Activated naive CD4-positive, alpha-beta T cell treated with anti-CD3 and anti-CD28 coated beads, Interleukin-2, amount 50 U/mL, for 72 hours (primary cell): ENCODE measurements around the gene FFAR1. TPM values are rescaled to one million over a fixed set of nuclear protein-coding genes. Genes with fewer than 3 reads are reported as not detected.

Source experiments
- ATAC-seq, 2 donors: fragments of 150-1000 bp; cut with Tn5 transposase; 2 replicates each; pipeline ENCODE4 v1.10.0; 2021; ENCODE audit warnings: mild to moderate bottlenecking in 2 of 2, moderate library complexity in 2 of 2
- DNase-seq, 2 donors: peaks; one replicate each; pipeline ENCODE4 v3.0.0; 2021 to 2022; ENCODE audit warnings: low spot score in 2 of 2
- H3K27ac Mint-ChIP-seq, 2 donors: one replicate each; pipeline ENCODE4 v1.8.0; 2022; ENCODE audit warnings: mild to moderate bottlenecking in 2 of 2, mixed read lengths in 2 of 2
- H3K36me3 Mint-ChIP-seq, 2 donors: one replicate each; pipeline ENCODE4 v1.8.0; 2022; ENCODE audit warnings: mixed read lengths in 2 of 2
- H3K9me3 Mint-ChIP-seq, 2 donors: one replicate each; pipeline ENCODE4 v1.8.0; 2022; ENCODE audit warnings: mixed read lengths in 2 of 2
- total RNA-seq, 2 donors: library from RNA; stranded (reverse); gene quantifications; one replicate each; pipeline ENCODE4 v1.2.3, GENCODE V29; 2022

The FFAR1 gene, protein sequence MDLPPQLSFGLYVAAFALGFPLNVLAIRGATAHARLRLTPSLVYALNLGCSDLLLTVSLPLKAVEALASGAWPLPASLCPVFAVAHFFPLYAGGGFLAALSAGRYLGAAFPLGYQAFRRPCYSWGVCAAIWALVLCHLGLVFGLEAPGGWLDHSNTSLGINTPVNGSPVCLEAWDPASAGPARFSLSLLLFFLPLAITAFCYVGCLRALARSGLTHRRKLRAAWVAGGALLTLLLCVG (N-terminal part only)
- total RNA-seq = 1 to 10 TPM in 1 of 2 donors, under 1 TPM in 1; 0.23 to 1.5 TPM

DNA sequence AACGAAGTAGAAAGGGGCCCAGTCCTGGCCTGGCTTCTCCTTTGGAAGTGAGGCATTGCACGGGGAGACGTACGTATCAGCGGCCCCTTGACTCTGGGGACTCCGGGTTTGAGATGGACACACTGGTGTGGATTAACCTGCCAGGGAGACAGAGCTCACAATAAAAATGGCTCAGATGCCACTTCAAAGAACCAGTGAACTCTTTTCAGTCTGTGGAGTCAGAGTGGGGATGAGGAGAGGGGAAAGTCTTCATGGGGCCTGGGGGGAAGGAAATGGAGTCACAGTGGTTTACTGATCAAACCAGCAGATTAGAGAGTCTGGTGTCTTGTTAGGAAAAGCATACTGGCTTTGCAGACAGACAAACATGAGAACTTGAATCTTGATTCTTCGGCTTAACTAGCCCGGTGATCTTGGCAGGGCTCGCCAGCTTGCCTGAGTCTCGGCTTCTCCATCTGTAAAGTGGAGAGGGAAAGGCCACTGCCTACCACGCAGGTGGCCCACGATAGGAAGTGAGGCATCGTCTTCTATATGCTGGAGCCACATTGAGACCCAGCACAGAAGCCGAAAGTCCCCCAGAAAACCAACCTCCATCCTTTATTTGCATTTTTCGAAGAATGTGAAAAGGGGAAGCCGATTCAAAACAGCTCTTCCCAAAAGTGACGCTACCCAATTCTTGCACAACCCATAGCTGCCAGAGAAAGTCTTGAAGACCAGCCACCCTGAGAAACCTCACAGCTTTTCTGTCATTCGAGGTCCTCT lies at the start of gene FFAR1:
TSS of gene FFAR1 (plus strand) at position 732 of the 759 bp plus-strand sequence. CDS start 3,650 bp downstream, outside the sequence.
- H3K27ac Mint-ChIP-seq = peak within 1 kb of the TSS; percentile 97 to 99
- no peaks in the 10 kb centered on the region for H3K9me3 Mint-ChIP-seq
- DNase-seq = peak; percentile 64 to 80
- ATAC-seq = peak; percentile 78 to 80
- H3K36me3 Mint-ChIP-seq = no peaks in the 10 kb centered on the region

DNA sequence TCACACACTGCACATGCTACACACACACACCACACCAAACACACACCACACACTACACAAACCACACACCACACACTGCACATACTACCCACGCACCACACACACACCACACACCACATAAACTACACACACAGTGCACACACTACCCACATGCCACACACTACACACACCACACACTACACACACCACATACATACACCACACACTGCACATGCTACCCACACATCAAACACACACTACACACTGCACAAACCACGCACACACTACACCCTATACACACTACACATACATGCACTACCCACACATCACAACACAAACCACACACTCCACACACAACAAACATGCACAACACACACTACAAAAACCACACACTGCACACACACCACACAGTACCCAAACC lies 49.8 kb upstream of the FFAR1 start:
- no peak for DNase-seq
- ATAC-seq = no peak
- H3K36me3 Mint-ChIP-seq = no peaks in the 10 kb centered on the region
- no peaks in the 10 kb centered on the region for H3K9me3 Mint-ChIP-seq
- no peak overlapping the region for H3K27ac Mint-ChIP-seq

DNA sequence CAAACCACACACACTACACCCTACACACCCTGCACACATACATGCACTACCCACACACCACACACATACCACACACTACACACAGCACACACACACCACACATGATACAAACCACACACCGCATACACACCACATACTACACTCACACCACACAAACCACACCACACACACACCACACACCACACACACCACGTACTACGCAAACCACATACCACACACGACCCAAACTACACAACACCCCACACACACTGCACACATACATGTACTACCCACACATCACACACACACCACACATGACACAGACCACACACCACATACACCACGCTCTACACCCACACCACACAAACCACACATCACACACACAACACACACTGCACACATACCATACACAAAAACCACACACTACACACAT lies 49.1 kb upstream of the FFAR1 start:
- DNase-seq = no peak
- Mint-ChIP-seq H3K9me3 (no peaks in the 10 kb centered on the region), H3K27ac (no peak overlapping the region), H3K36me3 (no peaks in the 10 kb centered on the region)
- ATAC-seq = peak in 1 of 2 donors; percentile 6

DNA sequence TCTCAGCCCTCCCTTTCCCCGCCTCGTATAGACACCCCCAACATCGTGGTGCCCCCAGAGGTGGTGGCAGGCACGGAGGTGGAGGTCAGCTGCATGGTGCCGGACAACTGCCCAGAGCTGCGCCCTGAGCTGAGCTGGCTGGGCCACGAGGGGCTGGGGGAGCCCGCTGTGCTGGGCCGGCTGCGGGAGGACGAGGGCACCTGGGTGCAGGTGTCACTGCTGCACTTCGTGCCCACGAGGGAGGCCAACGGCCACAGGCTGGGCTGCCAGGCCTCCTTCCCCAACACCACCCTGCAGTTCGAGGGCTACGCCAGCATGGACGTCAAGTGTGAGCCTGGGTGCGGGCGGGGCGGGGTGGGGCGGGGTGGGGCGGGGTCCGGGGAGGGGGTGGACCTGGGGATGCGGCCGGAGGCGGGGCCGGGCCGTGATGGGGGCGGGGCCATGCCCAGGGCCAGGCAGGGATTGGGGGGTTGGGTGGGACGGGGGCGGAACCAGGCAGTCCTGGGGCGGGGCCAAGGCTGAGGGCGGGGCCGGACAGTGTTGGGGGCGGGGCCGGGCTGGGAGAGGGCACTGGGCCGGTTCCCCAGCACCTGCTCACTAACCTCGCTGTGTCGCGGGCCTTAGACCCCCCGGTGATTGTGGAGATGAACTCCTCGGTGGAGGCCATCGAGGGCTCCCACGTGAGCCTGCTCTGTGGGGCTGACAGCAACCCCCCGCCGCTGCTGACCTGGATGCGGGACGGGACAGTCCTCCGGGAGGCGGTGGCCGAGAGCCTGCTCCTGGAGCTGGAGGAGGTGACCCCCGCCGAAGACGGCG lies 48.0 kb upstream of the FFAR1 start:
- ATAC-seq (peak in 1 of 2 donors; percentile 25), DNase-seq (no peak)
- H3K27ac Mint-ChIP-seq = no peak overlapping the region
- no peaks in the 10 kb centered on the region for H3K36me3 Mint-ChIP-seq
- H3K9me3 Mint-ChIP-seq = no peaks in the 10 kb centered on the region

DNA sequence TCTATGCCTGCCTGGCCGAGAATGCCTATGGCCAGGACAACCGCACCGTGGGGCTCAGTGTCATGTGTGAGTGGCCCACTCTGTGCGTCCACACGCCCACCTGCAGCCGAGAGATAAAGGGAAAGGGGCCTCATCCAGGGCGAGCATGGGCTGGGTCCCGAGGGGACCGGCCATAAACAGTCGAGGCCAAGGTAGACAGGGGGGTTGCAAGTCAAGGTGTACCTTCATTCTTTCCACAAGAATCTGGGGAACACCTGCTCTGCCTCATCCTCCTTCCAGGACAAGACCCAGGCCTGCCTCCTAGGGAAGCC lies 47.4 kb upstream of the FFAR1 start:
- ATAC-seq (no peak), DNase-seq (no peak)
- Mint-ChIP-seq H3K27ac (no peak overlapping the region), H3K36me3 (no peaks in the 10 kb centered on the region), H3K9me3 (no peaks in the 10 kb centered on the region)

DNA sequence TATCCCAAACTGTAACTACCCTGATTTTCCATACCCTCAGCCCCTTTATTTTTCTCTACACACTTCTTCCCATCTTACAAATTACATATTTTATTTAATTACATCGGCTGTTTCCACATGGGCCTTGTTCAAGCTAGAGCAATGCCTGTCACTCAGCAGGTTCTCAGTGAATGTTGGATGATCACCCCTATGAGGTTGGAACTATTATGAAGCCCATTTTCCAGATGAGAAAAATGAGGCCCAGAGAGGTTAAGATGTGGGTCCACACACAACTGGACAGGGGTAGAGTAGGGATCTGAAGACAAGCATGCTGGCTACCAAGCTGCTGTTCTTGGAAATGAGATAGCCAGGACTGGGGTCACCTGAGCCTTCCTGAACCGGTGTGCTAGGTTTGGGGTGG lies 45.7 kb upstream of the FFAR1 start:
- Mint-ChIP-seq H3K9me3 (no peaks in the 10 kb centered on the region), H3K36me3 (no peaks in the 10 kb centered on the region), H3K27ac (peak overlapping the region in 1 of 2 donors; percentile 20)
- DNase-seq = no peak
- no peak for ATAC-seq

DNA sequence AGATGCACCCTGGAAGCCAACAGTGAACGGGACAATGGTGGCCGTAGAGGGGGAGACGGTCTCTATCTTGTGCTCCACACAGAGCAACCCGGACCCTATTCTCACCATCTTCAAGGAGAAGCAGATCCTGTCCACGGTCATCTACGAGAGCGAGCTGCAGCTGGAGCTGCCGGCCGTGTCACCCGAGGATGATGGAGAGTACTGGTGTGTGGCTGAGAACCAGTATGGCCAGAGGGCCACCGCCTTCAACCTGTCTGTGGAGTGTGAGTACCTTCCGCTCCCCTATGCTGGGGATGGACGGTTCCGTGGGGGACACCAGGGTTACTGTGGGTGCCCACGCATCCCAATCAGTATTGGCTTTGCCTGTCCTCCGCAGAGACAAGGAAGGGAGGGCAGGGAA lies 45.3 kb upstream of the FFAR1 start:
- Mint-ChIP-seq H3K9me3 (no peaks in the 10 kb centered on the region), H3K27ac (peak overlapping the region in 1 of 2 donors; percentile 20), H3K36me3 (no peaks in the 10 kb centered on the region)
- no peak for ATAC-seq
- DNase-seq = no peak

DNA sequence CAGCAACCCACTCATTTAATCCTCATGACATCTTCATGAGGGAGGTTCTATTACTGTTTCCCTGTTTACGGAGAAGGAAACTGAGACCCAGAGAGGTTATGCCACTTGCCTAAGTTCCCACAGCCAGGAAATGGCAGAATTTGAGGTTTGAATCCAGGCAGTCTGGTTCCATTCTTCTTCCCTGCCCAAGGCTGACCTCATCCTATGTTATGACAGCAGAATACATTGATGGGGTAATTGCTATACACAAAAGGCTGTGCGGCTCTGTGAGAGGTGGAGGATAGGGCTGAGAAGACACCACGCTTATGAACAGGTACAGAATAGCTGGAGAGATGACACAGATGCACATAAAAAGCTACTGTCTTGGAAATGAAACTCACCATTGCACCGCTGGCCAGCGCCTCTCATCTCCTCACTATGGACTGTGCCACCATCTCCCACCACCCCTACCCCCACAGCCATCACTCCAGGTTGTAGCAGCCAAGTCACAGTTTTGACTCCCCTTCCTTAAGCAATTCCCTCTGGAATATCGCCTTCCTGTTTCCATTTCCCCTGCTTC lies 44.3 kb upstream of the FFAR1 start:
- Mint-ChIP-seq H3K36me3 (no peaks in the 10 kb centered on the region), H3K9me3 (no peaks in the 10 kb centered on the region), H3K27ac (no peak overlapping the region)
- ATAC-seq (no peak), DNase-seq (no peak)

DNA sequence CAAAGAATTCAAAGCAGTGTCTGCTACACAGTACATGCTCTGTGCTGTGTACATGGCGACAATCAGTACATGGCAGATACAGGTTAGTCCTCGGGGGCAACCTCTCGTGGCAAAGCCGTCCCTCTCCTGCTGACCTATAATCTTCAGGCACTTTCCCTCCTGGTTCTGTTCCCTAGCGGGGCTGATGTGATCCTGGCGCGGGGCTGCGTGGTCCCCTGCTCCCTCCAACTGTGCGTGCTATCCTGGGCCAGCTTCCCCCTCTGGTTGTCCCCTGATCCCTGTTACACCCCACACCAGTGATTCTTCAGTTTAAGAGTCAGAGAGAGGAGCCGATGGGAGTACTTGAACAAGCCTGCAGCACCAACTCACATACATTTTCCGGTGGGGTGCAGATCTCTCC lies 43.7 kb upstream of the FFAR1 start:
- Mint-ChIP-seq H3K27ac (no peak overlapping the region), H3K9me3 (no peaks in the 10 kb centered on the region), H3K36me3 (no peaks in the 10 kb centered on the region)
- ATAC-seq = no peak
- no peak for DNase-seq

DNA sequence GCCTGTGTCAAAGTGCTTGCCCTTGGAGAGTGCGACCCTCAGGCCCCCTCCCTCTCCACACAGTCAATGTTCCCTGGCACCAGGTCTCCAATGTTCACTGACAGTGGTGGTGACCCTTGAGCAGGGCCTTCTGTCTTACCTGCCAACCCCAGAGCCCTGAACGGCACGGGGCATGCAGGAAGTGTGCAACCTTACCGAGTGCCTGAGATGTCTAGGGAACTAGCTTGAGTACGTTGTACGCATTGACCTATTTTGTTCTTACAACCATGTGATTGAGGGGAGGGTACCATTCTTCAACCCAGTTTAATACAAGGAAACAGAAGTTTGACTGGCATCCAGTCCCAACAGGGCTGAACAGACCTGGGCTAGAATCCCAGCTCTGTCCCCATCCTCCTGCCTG lies 42.5 kb upstream of the FFAR1 start:
- DNase-seq (no peak), ATAC-seq (no peak)
- Mint-ChIP-seq H3K9me3 (no peaks in the 10 kb centered on the region), H3K36me3 (no peaks in the 10 kb centered on the region), H3K27ac (no peak overlapping the region)

DNA sequence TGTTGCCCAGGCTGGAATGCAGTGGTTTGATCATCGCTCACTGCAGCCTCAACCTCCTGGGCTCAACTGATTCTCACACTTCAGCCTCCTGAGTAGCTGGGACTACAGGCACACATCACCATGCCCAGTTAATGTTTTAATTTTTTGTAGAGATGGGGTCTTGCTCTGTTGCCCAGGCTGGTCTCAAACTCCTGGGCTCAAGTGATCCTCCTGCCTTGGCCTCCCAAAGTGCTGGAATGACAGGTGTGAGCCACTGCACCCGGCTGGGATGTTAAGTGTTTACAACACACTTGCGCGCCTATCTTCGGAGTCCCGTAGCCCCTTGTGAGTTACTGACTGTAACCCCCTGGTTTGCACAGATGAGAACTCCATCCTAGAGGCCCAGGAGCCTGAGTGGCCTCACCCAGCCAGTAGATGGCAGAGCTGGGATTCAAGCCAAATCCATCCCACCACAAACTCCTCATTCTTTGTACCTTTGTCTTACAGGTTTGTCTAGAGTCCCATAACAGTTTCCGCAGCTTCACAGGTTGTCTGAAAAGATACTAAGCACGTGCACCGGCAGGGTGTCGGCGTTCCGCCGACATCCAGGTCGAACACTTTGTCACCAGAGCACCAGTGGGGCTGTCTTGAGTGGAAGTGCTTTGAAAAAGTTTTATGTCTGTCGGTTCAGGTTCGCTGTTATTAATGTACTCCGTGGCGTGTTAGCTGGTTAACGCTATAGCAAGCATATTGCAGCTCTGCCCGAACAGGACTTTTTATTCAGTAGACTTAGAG lies 41.0 kb upstream of the FFAR1 start:
- ATAC-seq = peak in 1 of 2 donors; percentile 56
- no peak overlapping the region for H3K27ac Mint-ChIP-seq

DNA sequence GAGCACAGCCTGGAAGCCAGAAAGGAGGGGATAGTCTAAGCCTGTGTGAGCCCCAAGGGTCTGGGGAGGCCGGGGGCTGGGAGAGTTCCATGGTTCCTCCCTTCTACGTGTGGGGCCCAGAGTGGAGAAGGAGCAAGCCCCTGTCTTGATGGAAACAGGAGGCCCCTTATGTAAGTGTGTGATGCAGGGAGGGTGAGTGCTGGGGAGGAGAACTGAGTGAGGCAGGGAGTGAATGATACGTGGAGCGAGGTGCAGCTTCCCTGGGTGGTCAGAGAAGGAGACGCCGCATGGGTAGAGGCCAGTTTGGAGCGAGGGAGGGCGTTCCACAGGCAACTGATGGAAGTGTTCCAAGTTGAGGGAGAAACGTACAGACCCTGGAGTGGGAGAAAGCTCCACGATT lies 39.8 kb upstream of the FFAR1 start:
- peak overlapping the region in 1 of 2 donors; percentile 51 for H3K27ac Mint-ChIP-seq
- no peaks in the 10 kb centered on the region for H3K9me3 Mint-ChIP-seq
- no peak for ATAC-seq
- no peaks in the 10 kb centered on the region for H3K36me3 Mint-ChIP-seq
- DNase-seq = no peak

More for the DNA sequence above, 41.0 kb upstream of the FFAR1 start:
- Mint-ChIP-seq H3K9me3 (no peaks in the 10 kb centered on the region), H3K36me3 (no peaks in the 10 kb centered on the region)
- DNase-seq = no peak

DNA sequence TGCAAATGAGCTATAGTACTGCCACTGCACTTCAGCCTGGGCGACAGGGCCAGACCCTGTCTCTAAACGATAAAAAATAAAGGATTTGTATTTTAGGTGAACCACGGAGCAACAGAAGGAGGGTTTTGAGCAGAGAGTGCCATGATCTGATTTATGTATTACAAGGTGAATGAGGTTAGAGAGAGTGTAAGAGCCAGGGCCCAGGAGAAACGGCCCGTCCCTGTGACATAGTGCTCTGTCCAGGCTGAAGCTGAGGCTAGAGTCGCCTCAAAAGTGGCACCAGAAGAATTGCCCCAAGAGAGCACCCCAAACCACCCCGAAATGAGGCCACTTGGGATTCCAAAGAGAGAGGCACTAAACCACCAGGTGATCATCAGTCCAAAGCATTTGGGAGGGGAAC lies 38.8 kb upstream of the FFAR1 start:
- no peak for ATAC-seq
- H3K27ac Mint-ChIP-seq = no peak overlapping the region
- H3K9me3 Mint-ChIP-seq = no peaks in the 10 kb centered on the region
- DNase-seq = no peak
- H3K36me3 Mint-ChIP-seq = no peaks in the 10 kb centered on the region

DNA sequence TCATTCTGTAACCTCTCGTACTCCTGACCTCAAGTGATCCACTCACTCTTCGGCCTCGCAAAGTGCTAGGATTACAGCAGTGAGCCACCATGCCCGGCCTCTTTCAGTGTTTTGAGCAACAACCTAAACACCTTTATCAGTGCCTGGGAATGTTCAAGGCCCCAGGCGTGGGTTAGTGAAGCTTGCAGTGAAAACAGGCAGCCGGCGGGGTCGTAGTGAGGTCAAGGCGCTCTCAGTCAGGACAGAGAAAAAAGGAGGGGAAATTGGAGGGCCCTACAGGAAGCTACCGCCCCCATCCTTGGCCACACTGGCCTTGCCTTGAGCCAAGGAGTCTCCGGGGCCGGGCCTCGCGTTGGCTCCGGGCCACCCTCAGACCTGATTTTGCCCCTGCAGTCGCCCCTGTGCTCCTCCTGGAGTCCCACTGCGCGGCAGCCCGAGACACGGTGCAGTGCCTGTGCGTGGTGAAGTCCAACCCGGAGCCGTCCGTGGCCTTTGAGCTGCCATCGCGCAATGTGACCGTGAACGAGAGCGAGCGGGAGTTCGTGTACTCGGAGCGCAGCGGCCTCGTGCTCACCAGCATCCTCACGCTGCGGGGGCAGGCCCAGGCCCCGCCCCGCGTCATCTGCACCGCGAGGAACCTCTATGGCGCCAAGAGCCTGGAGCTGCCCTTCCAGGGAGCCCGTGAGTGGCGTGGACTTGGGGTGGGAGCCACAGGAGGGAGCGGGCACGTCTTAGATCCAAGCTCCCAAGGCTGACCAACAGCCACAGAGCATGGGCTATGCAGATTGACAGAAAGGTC lies 38.0 kb upstream of the FFAR1 start:
- DNase-seq (no peak), ATAC-seq (no peak)
- Mint-ChIP-seq H3K9me3 (no peaks in the 10 kb centered on the region), H3K27ac (no peak overlapping the region), H3K36me3 (no peaks in the 10 kb centered on the region)

DNA sequence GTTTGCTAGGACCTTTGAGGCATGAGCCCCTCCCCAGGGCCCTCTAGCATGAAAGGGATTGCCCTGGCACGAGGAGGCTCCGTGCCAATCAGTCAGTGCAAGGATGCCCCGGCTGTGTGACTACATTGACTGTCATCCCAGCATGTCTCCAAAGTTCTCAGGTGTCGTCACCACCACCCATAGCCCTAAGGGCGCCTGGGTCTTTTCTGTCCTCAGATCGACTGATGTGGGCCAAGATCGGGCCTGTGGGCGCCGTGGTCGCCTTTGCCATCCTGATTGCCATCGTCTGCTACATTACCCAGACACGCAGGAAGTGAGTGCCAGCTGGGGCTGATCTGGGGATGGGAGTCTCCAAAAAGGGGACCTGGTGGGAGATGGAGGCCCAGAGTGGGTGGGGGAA lies 37.4 kb upstream of the FFAR1 start:
- ATAC-seq (peak in 1 of 2 donors; percentile 62), DNase-seq (no peak)
- H3K36me3 Mint-ChIP-seq = no peaks in the 10 kb centered on the region
- H3K9me3 Mint-ChIP-seq = no peaks in the 10 kb centered on the region
- no peak overlapping the region for H3K27ac Mint-ChIP-seq
